Liver (tissue), 9 donors: ENCODE data around the gene LIN9. TPM values are rescaled to one million over a fixed set of nuclear protein-coding genes. Genes with fewer than 3 reads are reported as not detected.

ENCODE experiments used
- DNase-seq: peaks from one replicate; pipeline ENCODE4 v3.0.0-alpha.2; 2017; ENCODE audit warnings: low spot score
- H3K27ac ChIP-seq, 2 donors: one replicate each; pipeline ENCODE4 v1.7.0; 2013; ENCODE audit warnings: inconsistent platforms in 2 of 2, low read length in 2 of 2, control low read depth in 1 of 2, low read depth in 1 of 2, mild to moderate bottlenecking in 1 of 2
- H3K27me3 ChIP-seq, 4 donors: one replicate each; pipeline versions ENCODE4 v1.6.1 to v1.7.0; 2013; ENCODE audit warnings: low read length in 3 of 4, inconsistent platforms in 1 of 4, mild to moderate bottlenecking in 1 of 4, moderate library complexity in 1 of 4; ENCODE audit not compliant: control insufficient read depth in 4 of 4, insufficient read depth in 4 of 4
- H3K36me3 ChIP-seq, 4 donors: one replicate each; pipeline versions ENCODE4 v1.6.1 to v1.7.0; 2013; ENCODE audit warnings: low read length in 3 of 4, mild to moderate bottlenecking in 3 of 4, low read depth in 1 of 4, moderate library complexity in 1 of 4; ENCODE audit not compliant: control insufficient read depth in 4 of 4, insufficient read depth in 3 of 4
- H3K4me1 ChIP-seq, 4 donors: one replicate each; pipeline versions ENCODE4 v1.6.1 to v1.7.0; 2013; ENCODE audit warnings: low read length in 3 of 4, mild to moderate bottlenecking in 3 of 4, moderate library complexity in 1 of 4; ENCODE audit not compliant: control insufficient read depth in 4 of 4, insufficient read depth in 4 of 4
- H3K4me3 ChIP-seq, 3 donors: one replicate each; pipeline versions ENCODE4 v1.6.1 to v1.7.0; 2013; ENCODE audit warnings: low read length in 3 of 3, control low read depth in 1 of 3, low read depth in 1 of 3, mild to moderate bottlenecking in 1 of 3
- H3K9ac ChIP-seq, 2 donors: one replicate each; pipeline ENCODE4 v1.7.0; 2013; ENCODE audit warnings: low read length in 2 of 2, mild to moderate bottlenecking in 2 of 2, moderate library complexity in 2 of 2, control low read depth in 1 of 2, low read depth in 1 of 2
- H3K9me3 ChIP-seq, 4 donors: one replicate each; pipeline versions ENCODE4 v1.6.1 to v1.7.0; 2013; ENCODE audit warnings: low read length in 3 of 4; ENCODE audit not compliant: control insufficient read depth in 4 of 4
- EGR1 ChIP-seq, 2 donors: IDR thresholded peaks; 2 replicates each; pipeline ENCODE4 v1.6.1; 2016 to 2018; ENCODE audit warnings: antibody characterized with exemption in 2 of 2, low read depth in 2 of 2
- FOXA1 ChIP-seq: IDR thresholded peaks from 2 replicates; pipeline ENCODE4 v1.6.1; 2016; ENCODE audit warnings: antibody characterized with exemption
- HNF4A ChIP-seq, 2 donors: conservative IDR thresholded peaks; 2 replicates each; pipeline ENCODE4 v1.6.1; 2016; ENCODE audit warnings: antibody characterized with exemption in 2 of 2, mild to moderate bottlenecking in 2 of 2
- NR2F2 ChIP-seq: IDR thresholded peaks from 2 replicates; pipeline ENCODE4 v1.6.1; 2016; ENCODE audit warnings: antibody characterized with exemption
- RAD21 ChIP-seq, 2 donors: IDR thresholded peaks; 2 replicates each; pipeline ENCODE4 v1.6.1; 2016; ENCODE audit warnings: antibody characterized with exemption in 2 of 2, mild to moderate bottlenecking in 2 of 2
- REST ChIP-seq: IDR thresholded peaks from 2 replicates; pipeline ENCODE4 v1.6.1; 2016; ENCODE audit warnings: antibody characterized with exemption, mild to moderate bottlenecking
- SP1 ChIP-seq: IDR thresholded peaks from 2 replicates; pipeline ENCODE4 v1.6.1; 2018; ENCODE audit warnings: antibody characterized with exemption, mild to moderate bottlenecking
- WGBS: extraction: QIAGEN DNeasy Blood & Tissue Kit; methylation state at CpG from one replicate; pipeline ENCODE4 v1.1.7; 2013; 5-methylcytosine and 5-hydroxymethylcytosine counted together
- polyA plus RNA-seq, 2 donors: library from polyadenylated mRNA; stranded (reverse) in 1 of 2; unstranded in 1 of 2; fragments of 200-250 nt in 1 of 2; fragments of >200 nt in 1 of 2; fragmentation: Nextera tagmentation in 1 of 2; extraction: Ambion mirVana in 1 of 2; gene quantifications; one replicate each; pipeline versions ENCODE4 v1.2.1 to v1.2.3, GENCODE V29; 2013 to 2015
- total RNA-seq, 2 donors: library from RNA; depleted of rRNA; stranded (reverse); fragments of >200 nt; gene quantifications; one replicate each; pipeline ENCODE4 v1.2.3, GENCODE V29; 2014
- TF ChIP-seq, protein P1 (sequence below): fragments of 150-350 bp; IDR thresholded peaks from 2 replicates; pipeline ENCODE4 v1.5.1; 2017; ENCODE audit warnings: improper control_type of control experiment, low read depth, low read length; ENCODE audit not compliant: missing input control
- TF ChIP-seq, protein P2 (sequence below): IDR thresholded peaks from 2 replicates; pipeline ENCODE4 v1.6.1; 2016; ENCODE audit warnings: antibody characterized with exemption
- TF ChIP-seq, protein P3 (sequence below): IDR thresholded peaks from 2 replicates; pipeline ENCODE4 v1.6.1; 2016; ENCODE audit warnings: antibody characterized with exemption
- donor health status: healthy.
- donor health status: healthy.
- donor health status: healthy.
- donor health status: healthy.
- donor health status: healthy.

The LIN9 gene
- total and polyA plus RNA-seq, 4 donors, result 0.50 to 7.9 (median 1.00) TPM

DNA sequence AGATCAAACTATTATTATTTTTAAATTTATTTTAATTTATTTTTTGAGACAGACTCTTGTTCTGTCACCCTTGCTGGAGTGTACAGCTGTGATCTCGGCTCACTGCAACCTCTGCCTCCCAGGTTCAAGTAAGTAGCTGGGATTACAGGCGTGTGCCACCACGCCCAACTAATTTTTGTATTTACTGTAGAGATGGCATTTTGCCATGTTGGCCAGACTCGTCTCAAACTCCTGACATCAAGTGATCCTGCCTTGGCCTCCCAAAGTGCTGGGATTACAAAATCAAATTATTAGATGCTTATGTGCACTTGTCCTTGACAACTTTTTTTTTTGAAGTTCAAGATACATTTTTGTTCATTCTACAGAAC is 15.4 kb downstream of the LIN9 start:
- no peak for TF ChIP-seq RAD21 (IDR thresholded peaks at IDR 0.05)
- Histone ChIP-seq H3K9ac (no peak overlapping the region), H3K36me3 (peaks cover 0 to 2% (median 0%) of the 10 kb centered on the region in 4 donors), H3K4me3 (no peak overlapping the region), H3K9me3 (no peaks in the 10 kb centered on the region), H3K27me3 (no peaks in the 10 kb centered on the region), H3K27ac (no peak overlapping the region), H3K4me1 (no peaks in the 10 kb centered on the region)
- 78% methylated on average over 4 of the region's 4 CpGs for WGBS
- no peak for DNase-seq

DNA sequence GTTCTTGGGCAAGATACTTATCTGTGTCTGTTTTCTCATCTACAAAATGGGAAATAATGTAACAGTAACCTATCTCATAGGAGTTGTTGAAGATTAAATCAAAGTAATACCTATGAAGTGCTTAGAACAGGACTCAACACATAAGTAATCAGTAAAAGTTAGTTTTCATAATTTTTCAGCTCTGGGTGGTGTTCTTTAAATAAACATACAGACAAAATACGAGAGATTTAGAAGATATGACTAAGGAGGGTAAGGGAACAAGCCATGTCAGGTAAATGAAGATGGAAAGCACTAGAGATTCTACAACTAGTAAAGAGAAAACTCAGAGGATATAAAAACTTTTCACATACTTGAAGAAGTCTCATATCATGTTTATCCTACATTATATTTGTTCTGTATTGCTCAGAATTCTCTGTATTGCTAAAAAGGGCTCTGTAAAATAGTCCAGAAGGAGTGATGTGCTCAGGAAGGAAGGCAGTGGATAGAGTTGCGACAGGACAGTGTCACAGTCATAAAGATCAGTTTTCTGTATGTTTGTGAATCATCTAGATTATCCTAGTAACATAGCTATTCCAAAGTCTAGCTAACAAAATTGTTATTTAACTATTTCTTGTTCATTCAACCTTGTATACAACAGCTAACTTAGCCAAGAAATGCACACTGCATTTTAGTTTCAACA is 16.0 kb downstream of the LIN9 start:
- H3K9ac ChIP-seq, result no peak overlapping the region
- TF ChIP-seq, protein P1, sequence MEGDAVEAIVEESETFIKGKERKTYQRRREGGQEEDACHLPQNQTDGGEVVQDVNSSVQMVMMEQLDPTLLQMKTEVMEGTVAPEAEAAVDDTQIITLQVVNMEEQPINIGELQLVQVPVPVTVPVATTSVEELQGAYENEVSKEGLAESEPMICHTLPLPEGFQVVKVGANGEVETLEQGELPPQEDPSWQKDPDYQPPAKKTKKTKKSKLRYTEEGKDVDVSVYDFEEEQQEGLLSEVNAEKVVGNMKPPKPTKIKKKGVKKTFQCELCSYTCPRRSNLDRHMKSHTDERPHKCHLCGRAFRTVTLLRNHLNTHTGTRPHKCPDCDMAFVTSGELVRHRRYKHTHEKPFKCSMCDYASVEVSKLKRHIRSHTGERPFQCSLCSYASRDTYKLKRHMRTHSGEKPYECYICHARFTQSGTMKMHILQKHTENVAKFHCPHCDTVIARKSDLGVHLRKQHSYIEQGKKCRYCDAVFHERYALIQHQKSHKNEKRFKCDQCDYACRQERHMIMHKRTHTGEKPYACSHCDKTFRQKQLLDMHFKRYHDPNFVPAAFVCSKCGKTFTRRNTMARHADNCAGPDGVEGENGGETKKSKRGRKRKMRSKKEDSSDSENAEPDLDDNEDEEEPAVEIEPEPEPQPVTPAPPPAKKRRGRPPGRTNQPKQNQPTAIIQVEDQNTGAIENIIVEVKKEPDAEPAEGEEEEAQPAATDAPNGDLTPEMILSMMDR, result no peak
- no peak for TF ChIP-seq SP1
- peaks cover 0 to 2% (median 0%) of the 10 kb centered on the region in 4 donors for H3K36me3 ChIP-seq
- no peak for DNase-seq
- no peak overlapping the region for H3K27ac ChIP-seq
- H3K27me3 ChIP-seq, result no peaks in the 10 kb centered on the region
- H3K9me3 ChIP-seq, result no peaks in the 10 kb centered on the region
- no peaks in the 10 kb centered on the region for H3K4me1 ChIP-seq
- WGBS, result 93% methylated on average over 2 of the region's 2 CpGs
- no peak overlapping the region for H3K4me3 ChIP-seq

DNA sequence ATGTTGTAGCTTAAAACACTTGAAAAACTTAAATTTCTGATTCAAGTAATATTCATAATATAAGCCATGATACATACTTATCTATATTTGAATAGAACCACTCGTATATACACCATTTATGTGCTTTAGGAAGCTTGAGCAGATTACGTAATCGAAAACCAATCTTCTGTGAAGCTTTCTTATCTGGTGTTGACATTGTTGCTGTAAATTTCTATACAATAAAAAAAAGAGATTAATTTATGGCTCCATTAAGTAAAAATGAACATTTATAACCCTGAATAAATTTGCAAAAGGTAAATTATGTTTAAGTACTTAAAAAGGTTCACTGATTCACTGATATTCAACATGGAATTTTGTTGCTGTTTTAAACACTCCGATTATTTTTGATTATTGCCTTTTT is 21.4 kb downstream of the LIN9 start:
- Histone ChIP-seq H3K27me3 (no peaks in the 10 kb centered on the region), H3K4me1 (no peaks in the 10 kb centered on the region), H3K36me3 (peaks cover 0 to 4% (median under 1%) of the 10 kb centered on the region in 4 donors), H3K4me3 (no peak overlapping the region), H3K27ac (no peak overlapping the region), H3K9me3 (no peaks in the 10 kb centered on the region), H3K9ac (no peak overlapping the region)
- DNase-seq, result no peak
- 94% methylated on average over 4 of the region's 4 CpGs for WGBS
- no peak for TF ChIP-seq REST
- no peak for TF ChIP-seq FOXA1
- TF ChIP-seq NR2F2, result no peak
- TF ChIP-seq, protein P2, sequence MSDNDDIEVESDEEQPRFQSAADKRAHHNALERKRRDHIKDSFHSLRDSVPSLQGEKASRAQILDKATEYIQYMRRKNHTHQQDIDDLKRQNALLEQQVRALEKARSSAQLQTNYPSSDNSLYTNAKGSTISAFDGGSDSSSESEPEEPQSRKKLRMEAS, result no peak
- TF ChIP-seq, protein P3, sequence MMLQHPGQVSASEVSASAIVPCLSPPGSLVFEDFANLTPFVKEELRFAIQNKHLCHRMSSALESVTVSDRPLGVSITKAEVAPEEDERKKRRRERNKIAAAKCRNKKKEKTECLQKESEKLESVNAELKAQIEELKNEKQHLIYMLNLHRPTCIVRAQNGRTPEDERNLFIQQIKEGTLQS, result no peak
- TF ChIP-seq EGR1 (IDR thresholded peaks at IDR 0.05; ENCODE audit: low read depth in 2 of 2), result no peak
- TF ChIP-seq HNF4A (conservative IDR thresholded peaks at IDR 0.05), result no peak
